Tibial nerve (tissue), 4 donors: ENCODE measurements around the gene CENPP. TPM values are rescaled to one million over a fixed set of nuclear protein-coding genes. Genes with fewer than 3 reads are reported as not detected.

Experiments used
- DNase-seq, 2 donors: peaks; one replicate each; pipeline ENCODE4 v3.0.0-alpha.2; 2019; ENCODE audit warnings: low spot score in 2 of 2
- H3K27ac ChIP-seq, 4 donors: fragments of 200-600 bp; sonication (generic) in 3 of 4; one replicate each; pipeline ENCODE4 v1.5.1; 2017 to 2019; ENCODE audit warnings: mild to moderate bottlenecking in 1 of 4
- H3K27me3 ChIP-seq, 2 donors: fragments of 200-600 bp; sonication (generic) in 1 of 2; one replicate each; pipeline versions ENCODE4 v1.5.1 to v1.6.0; 2017 to 2019
- H3K36me3 ChIP-seq, 3 donors: fragments of 200-600 bp; sonication (generic); one replicate each; pipeline ENCODE4 v1.5.1; 2018 to 2019
- H3K4me1 ChIP-seq, 4 donors: fragments of 200-600 bp; sonication (generic) in 3 of 4; one replicate each; pipeline ENCODE4 v1.5.1; 2017 to 2019
- H3K4me3 ChIP-seq, 4 donors: fragments of 200-600 bp; sonication (generic) in 3 of 4; one replicate each; pipeline ENCODE4 v1.5.1; 2017 to 2019; ENCODE audit warnings: mild to moderate bottlenecking in 1 of 4, moderate library complexity in 1 of 4
- H3K9me3 ChIP-seq, 4 donors: fragments of 200-600 bp; sonication (generic) in 3 of 4; one replicate each; pipeline ENCODE4 v1.5.1; 2017 to 2019
- CTCF ChIP-seq, 5 experiments: fragments of 200-600 bp in 3 of 5; fragments of 450-650 bp in 2 of 5; sonication (generic) in 3 of 5; IDR thresholded peaks; one replicate each; pipeline ENCODE4 v1.5.1; 2016 to 2019; ENCODE audit warnings: antibody characterized with exemption in 5 of 5, mild to moderate bottlenecking in 3 of 5, moderate library complexity in 2 of 5
- EP300 ChIP-seq, 2 donors: sonication (generic); formaldehyde crosslinking; IDR thresholded peaks; one replicate each; pipeline ENCODE4 v1.6.1; 2017; ENCODE audit warnings: antibody characterized with exemption in 2 of 2, mild to moderate bottlenecking in 1 of 2
- POLR2A ChIP-seq, 2 donors: fragments of 450-650 bp; IDR thresholded peaks; one replicate each; pipeline ENCODE4 v1.6.1; 2017; ENCODE audit warnings: antibody characterized with exemption in 2 of 2, mild to moderate bottlenecking in 2 of 2, moderate library complexity in 2 of 2
- WGBS, 2 donors: methylation state at CpG; one replicate each; pipeline ENCODE4 v1.1.5; 2018; 5-methylcytosine and 5-hydroxymethylcytosine counted together
- total RNA-seq, 4 donors: library from RNA; depleted of rRNA; stranded (reverse); fragments of >200 nt; gene quantifications; one replicate each; pipeline ENCODE4 v1.1.0, GENCODE V29; 2016

CENPP gene
- total RNA-seq, 4 donors from 2014 or later = 5.0 to 17.1 (median 6.9) TPM

- TF ChIP-seq CTCF (IDR thresholded peaks at IDR 0.05) = no peak
- no peak for TF ChIP-seq POLR2A (IDR thresholded peaks at IDR 0.05)
- Histone ChIP-seq H3K27ac (no peak overlapping the region), H3K4me3 (no peak overlapping the region), H3K36me3 (peaks cover 4 to 92% (median 29%) of the 10 kb centered on the region in 3 donors), H3K4me1 (no peaks in the 10 kb centered on the region), H3K27me3 (no peaks in the 10 kb centered on the region), H3K9me3 (no peaks in the 10 kb centered on the region)
- WGBS, 2 donors = 86 to 96% methylated on average over 3 of the region's 3 CpGs
- no peak for DNase-seq
These were observed 15.2 kb upstream of the CENPP start for GRCh38 chr9:92310562-92310961.

GRCh38 chr9:92312887-92313623 lies 12.7 kb upstream of the CENPP start:
- WGBS, 2 donors = 78 to 83% methylated on average over 6 of the region's 6 CpGs
- Histone ChIP-seq H3K36me3 (peaks cover 4 to 92% (median 24%) of the 10 kb centered on the region in 3 donors), H3K4me3 (no peak overlapping the region)

GRCh38 chr9:92313624-92314012 lies 12.1 kb upstream of the CENPP start:
- TF ChIP-seq EP300 (IDR thresholded peaks at IDR 0.05) (no peak), CTCF (IDR thresholded peaks at IDR 0.05) (no peak), POLR2A (IDR thresholded peaks at IDR 0.05) (no peak)
- Histone ChIP-seq H3K36me3 (peaks cover 4 to 92% (median 22%) of the 10 kb centered on the region in 3 donors), H3K27me3 (no peaks in the 10 kb centered on the region), H3K9me3 (no peaks in the 10 kb centered on the region), H3K27ac (no peak overlapping the region), H3K4me3 (no peak overlapping the region), H3K4me1 (no peaks in the 10 kb centered on the region)
- DNase-seq = no peak
- 85 to 93% methylated on average over 2 of the region's 2 CpGs for WGBS, 2 donors

More at GRCh38 chr9:92312887-92313623, 12.7 kb upstream of the CENPP start:
- TF ChIP-seq POLR2A (IDR thresholded peaks at IDR 0.05) = no peak
- TF ChIP-seq CTCF (IDR thresholded peaks at IDR 0.05) = no peak
- TF ChIP-seq EP300 (IDR thresholded peaks at IDR 0.05) = no peak
- DNase-seq = no peak
- no peaks in the 10 kb centered on the region for H3K27me3 ChIP-seq
- no peaks in the 10 kb centered on the region for H3K4me1 ChIP-seq
- H3K9me3 ChIP-seq = no peaks in the 10 kb centered on the region
- no peak overlapping the region for H3K27ac ChIP-seq

GRCh38 chr9:92315456-92315855 lies 10.3 kb upstream of the CENPP start:
- TF ChIP-seq EP300 (IDR thresholded peaks at IDR 0.05) (no peak), POLR2A (IDR thresholded peaks at IDR 0.05) (no peak), CTCF (IDR thresholded peaks at IDR 0.05) (no peak)
- Histone ChIP-seq H3K27ac (no peak overlapping the region), H3K9me3 (no peaks in the 10 kb centered on the region), H3K36me3 (peaks cover 3 to 92% (median 12%) of the 10 kb centered on the region in 3 donors), H3K27me3 (no peaks in the 10 kb centered on the region), H3K4me1 (no peaks in the 10 kb centered on the region), H3K4me3 (no peak overlapping the region)
- DNase-seq = no peak
- WGBS, 2 donors = 95% methylated on average over 5 of the region's 5 CpGs

- DNase-seq = no peak
- Histone ChIP-seq H3K9me3 (no peaks in the 10 kb centered on the region), H3K27ac (peak overlapping the region in 3 of 4 donors; percentile 90 to 97 (median 95)), H3K4me1 (peaks cover 0 to 33% (median 17%) of the 10 kb centered on the region in 4 donors), H3K36me3 (peaks cover 0 to 35% (median 0%) of the 10 kb centered on the region in 3 donors), H3K4me3 (peak overlapping the region; percentile 47 to 89 (median 70)), H3K27me3 (no peaks in the 10 kb centered on the region)
- no peak for TF ChIP-seq POLR2A (IDR thresholded peaks at IDR 0.05)
- no peak for TF ChIP-seq CTCF (IDR thresholded peaks at IDR 0.05)
- TF ChIP-seq EP300 (IDR thresholded peaks at IDR 0.05) = no peak
- WGBS, 2 donors = 28 to 33% methylated on average over 2 of the region's 2 CpGs
These were observed 1.3 kb upstream of the CENPP start for GRCh38 chr9:92324431-92324830.
